ENCODE measurements around the gene TCN2.
"Not testable (repeated sequence)": the region's sequence is repeated elsewhere in the genome, so short reads cannot be mapped to it uniquely, and the experiment has no call there.

The TCN2 gene

DNA sequence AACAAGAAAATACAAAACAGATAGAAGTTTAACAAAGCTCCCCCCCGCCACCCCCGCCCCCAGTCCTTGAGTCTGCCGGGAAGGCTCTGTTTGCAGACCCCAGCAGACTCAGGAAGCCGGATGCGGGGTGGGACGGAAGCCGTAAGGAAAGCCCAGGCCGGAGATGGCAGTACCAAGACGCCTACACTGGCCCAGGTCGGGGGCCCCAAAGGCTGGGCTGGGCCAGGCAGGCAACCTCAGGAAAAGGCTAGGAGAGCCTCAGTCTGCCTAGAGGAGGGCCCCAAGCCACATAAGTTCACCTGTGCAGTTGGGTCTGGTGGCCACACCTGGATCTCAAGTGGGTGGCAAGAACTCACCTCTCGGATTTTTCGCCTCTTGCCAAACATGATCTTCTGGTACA, 28.5 kb upstream of the TCN2 start:
- no peak for DNase-seq

DNA sequence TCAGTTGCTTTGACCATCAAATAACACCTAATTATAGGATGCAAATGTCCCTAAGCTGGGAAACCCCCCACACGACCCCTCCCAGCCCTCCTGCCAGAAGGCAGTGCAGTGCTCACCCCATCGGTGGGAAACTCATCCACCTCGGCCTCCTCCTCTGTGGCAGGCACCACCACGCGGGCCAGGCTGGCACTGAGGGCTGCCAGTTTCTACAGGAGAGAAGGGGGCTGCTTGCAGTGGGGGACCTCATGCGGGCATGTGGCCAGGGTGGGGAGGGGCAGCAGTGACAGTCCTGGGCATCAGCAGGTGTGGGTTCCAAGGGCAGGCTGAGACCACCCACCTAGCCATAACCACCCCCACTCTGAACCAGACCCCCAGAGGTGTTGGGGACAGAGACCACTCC, 26.1 kb upstream of the TCN2 start:
- no peak for DNase-seq

DNA sequence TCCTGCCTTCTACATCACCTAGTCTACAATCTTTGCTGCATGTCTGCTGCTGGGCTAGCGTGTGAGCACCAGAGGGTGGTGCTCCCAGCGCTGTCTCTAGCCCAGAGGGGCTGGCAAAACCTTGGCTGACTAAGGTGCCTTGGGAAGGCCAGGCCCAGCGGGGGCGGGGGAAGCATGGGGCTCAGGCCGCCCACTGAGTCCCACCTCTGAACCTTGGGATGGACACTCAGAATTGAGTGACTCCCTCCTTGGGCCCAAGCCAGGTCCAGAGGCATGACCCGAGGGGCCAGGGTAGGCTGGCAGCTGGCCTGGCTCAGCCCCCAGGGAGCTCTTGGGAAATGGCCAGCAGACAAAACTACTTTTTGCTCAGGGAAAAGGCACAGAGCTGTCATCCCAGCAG, 24.9 kb upstream of the TCN2 start:
- no peak for DNase-seq

DNA sequence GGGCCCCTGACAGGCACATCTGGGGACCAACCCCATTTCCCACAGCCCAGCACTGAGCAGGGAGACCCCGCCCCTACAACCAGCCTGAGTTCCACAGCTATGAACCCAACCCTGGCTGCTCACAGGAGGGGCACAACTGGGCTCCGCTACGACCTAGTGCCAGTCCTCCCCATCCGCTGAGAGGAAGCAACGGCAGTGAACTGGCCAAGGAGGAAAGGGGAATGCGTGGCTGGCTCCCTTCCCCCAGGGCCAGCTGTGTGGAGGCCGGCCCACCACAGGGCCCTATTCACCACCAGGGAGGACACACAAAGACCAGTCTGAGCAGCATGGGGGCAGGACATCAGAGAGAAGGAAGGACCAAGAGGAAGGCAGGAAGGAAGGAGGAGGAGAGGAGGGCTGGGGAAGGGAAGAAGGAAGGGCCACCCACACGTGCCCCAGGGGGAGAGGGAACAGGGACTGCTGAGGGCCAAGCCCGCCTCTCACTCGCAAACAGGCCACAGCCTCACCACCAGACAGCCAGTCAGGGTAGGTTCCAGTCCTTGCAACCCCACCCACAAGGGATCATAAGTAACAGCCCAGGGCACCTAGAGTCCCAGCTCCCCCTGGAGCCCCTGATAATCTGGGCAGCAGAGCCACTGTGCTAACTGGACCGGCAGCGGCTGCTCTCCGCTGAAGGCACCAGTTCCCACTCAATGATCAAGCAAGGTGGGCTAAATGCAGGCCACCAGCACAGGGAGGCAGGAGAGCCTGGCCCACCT, 24.0 kb upstream of the TCN2 start:
- no peak for DNase-seq

DNA sequence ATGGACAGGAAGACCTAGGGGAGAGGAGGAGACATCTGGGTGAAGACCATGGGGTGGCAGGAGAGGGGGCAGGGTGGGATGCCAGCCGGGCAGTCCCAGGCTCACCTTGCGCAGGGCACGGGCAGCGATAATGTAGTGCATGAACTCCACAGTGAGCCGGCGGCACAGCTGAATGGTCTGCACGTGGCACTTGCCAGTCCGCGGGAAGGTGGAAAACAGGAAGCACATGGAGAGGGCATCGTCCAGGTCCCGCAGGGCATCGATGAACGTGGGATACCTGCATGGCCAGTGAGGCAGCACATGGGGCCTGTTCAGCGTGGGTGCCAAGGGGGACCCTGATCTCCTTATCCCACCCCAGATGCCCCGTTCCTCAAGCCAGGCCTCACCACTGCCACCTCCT, 22.5 kb upstream of the TCN2 start:
- no peak for DNase-seq

DNA sequence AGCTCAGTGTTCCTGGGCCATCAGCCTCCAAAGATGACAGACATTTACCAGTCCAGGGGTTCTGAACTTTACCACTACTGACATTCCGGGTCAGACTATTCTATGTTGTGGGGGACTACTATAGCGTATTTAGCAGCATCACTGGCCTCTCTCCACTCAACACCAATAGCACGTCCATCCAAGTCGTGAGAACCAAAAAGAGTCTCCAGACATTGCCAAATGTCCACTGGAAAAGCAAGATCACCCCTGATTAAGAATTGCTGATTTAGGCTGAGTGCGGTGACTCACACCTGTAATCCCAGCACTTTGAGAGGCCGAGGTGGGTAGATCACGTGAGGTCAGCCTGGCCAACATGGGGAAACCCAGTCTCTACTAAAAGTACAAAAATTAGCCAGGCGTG, 20.6 kb upstream of the TCN2 start:
- no peak for DNase-seq

DNA sequence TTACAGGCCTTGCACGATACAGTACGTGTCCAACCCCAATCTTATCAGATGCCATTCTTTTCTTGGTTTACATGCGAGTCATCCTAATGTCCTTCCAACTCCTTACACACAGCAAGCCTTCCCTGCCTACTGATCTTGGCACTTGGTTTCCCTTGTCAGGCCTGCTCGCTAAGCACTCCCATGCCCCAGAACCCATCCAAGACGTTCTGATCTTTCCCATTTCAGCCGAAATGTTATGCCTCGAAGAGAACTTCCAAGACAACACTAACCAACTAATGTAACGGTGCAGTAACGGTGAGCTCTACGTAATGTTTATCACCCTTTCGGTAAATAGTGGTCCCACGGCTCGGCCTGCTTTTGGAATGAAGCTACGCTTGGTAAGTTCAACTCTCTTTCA, 15.8 kb upstream of the TCN2 start:
- DNase-seq, result no peak

DNA sequence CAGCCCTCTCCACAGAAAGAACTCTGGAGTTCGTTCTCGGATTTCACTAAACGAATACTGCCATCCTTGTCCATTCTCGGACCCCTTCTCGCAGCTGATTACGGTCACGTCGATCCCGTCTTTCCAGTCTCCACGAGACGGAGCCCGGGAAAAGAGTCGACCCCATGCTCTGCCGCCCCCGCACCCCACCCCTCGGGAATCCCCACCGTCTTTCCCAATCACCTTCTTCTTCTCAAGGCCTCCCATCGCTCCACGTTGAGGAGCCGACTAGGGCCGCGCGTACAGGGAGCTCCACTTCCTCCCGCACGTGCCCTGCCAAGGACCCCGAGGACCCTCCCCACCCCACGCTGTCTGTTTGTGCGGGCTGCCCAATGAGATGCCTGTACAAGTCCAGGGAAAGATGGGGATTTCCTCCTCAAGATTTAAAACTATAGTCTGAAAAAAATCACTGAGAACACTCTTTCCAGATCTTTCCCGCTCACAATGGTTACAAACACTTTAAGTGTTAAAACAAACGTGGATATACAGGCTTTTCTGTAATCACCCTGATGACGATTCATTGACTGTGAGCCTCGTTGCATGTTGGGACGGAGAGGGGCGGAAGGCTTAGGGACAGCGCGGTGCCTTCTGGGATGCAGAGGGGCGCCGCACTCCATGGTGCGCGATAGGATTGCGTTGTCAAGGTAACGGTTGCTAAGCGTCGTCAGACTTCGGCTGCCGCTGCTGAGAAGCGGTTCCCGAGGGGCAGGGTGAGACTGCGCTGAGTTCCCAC, 15.2 kb upstream of the TCN2 start, which contains the start of gene PES1:
TSS of gene PES1 (minus strand) at position 323 of the 772 bp plus-strand sequence. CDS start at position 246, 77 bp downstream.
- peak; percentile 91 for DNase-seq

DNA sequence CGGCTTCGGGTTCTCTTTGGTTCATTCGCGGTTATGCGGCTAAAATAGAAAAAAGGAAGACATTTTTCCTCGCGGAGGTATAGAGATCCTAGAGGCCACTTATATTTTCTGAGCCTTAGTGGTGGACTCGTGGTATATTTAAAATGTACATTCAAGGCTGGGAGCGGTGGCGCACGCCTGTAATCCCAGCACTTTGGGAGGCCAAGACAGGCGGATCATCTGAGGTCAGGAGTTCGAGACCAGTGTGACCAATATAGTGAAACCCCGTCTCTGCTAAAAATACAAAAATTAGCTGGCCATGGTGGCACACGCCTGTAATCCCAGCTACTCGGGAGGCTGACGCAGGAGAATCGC, 14.6 kb upstream of the TCN2 start:
- not testable (repeated sequence) for DNase-seq

DNA sequence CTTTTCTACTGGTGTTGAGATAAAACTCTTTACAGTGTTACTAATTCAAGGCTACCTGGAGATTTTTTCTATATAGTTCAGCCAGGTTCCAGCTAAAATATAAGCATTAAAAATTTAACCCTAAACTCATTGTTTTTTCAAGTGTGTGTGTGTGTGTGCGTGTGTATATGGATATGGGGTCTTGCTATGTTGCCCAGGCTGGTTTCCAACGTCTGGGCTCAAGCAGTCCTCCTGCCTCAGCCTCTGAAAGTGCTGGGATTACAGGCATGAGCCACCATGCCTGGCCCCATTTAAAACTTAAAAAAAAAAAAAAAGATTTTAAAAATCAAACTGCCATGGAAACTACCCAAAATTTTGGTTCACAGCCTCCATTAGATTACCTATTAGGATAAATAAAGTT, 10.8 kb upstream of the TCN2 start:
- DNase-seq, result no peak

DNA sequence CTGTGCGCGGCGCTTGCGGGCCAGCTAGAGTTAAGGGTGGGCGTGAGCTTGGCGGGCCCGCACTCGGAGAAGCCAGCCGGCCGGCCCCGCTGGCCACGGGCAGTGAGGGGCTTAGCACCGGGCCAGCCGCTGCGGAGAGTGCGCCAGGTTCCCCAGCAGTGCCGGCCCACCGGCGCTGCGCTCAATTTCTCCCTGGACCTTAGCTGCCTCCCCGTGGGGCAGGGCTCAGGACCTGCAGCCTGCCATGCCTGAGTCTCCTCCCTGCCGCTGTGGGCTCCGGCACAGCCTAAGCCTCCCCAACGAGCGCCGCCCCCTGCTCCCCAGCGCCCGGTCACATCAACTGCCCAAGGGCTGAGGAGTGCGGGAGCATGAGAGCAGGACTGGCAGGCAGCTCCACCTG, 10.1 kb upstream of the TCN2 start:
- DNase-seq, result no peak

DNA sequence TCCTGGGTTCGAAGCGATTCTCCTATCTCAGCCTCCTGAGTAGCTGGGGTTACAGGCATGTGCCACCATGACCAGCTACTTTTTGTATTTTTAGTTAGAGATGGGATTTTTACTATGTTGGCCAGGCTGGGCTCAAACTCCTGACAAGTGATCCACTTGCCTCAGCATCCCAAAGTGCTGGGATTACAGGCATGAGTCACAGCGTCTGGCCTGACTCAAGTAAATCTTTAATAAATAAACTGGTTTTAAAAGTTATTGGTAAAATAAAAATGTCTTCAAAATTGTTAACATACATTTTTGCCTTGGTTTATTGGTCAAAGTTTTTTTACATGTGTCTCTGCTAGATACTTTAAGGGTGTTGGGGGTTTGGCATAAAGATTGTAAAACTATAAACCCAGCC, 8.0 kb upstream of the TCN2 start:
- no peak for DNase-seq

DNA sequence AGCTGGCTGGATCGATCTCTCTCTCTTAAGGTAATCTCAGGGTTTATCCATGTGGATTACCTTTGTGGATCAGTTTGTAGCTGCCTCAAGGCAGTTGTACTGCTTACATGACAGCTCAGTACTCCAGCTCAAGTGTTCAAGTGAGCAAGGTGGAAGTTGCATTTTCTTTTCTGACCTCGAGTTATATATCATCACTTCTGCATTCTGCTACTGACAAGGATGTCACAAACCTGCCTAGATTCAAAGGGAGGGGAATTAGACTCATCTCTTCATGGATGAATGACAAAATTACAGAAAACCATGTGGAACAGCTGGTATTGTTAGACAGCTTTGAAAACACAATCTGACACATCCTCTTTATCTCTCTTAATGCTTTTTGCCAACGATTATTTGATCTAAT, 6.1 kb upstream of the TCN2 start:
- DNase-seq, result no peak

DNA sequence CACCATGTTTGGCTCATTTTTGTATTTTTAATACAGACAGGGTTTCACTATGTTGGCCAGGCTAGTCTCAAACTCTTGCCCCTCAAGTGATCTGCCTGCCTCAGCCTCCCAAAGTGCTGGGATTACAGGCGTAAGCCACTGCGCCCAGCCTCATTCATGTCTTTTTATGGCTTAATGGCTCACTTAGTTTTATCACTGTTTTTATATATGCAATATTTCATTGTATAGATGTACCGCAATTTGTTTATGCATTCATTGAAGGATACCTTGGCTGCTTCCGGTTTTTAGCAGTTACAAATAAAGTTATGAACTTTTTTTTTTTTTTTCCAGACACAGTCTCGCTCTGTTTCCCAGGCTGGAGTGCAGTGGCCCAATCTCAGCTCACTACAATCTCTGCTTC, 5.5 kb upstream of the TCN2 start:
- DNase-seq, result no peak

DNA sequence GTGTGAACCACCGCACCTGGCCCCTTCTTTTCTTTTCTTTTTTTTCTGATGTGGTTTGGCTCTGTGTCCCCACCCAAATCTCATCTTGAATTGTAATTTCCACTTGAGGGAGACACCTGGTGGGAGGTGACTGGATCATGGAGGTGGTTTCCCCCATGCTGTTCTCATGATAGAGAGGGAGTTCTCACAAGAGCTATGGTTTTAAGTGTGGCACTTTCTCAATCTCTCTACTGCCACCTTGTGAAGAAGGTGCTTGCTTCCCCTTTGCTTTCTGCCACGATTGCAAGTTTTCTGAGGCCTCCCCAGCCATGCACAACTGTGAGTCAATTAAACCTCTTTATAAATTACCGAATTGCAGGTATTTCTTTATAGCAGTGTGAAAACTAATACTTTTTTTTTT, 4.9 kb upstream of the TCN2 start:
- DNase-seq, result no peak

DNA sequence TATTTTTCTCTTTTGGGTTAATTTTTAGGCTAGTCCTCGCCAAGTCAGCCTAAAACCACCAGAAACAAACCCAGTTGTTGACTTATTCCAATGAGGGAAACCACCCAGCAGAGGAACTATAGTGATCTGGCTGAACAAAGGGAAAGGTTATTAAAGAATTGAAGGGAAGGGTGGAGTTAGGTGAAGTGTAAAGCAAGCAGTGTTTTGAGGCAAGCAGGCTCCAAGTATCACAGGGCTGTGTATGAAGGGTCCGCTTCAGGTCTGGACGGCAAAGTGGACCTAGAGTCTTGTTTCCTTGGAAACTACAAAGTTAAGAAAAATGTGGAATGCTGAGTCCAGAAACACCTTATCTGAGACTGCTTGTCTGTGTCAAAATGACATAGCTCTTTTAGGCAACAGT, 3.2 kb upstream of the TCN2 start:
- no peak for DNase-seq

DNA sequence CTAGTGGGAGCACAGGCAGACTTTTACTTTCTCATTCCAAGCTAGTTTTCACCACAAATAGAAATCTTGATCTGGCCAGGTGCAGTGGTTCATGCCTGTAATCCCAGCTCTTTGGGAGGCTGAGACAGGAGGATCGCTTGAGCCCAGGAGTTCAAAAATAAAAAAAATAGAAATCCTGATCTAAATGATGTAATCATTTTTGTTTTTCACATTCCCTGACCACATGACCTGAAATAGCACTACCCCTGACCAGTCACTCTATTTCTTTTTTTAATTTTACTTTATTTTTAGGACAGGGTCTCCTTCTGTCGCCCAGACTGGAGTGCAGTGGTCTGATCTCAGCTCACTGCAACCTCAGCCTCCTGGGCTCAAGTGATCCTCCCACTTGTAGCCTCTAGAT, 2.3 kb upstream of the TCN2 start:
- no peak for DNase-seq

DNA sequence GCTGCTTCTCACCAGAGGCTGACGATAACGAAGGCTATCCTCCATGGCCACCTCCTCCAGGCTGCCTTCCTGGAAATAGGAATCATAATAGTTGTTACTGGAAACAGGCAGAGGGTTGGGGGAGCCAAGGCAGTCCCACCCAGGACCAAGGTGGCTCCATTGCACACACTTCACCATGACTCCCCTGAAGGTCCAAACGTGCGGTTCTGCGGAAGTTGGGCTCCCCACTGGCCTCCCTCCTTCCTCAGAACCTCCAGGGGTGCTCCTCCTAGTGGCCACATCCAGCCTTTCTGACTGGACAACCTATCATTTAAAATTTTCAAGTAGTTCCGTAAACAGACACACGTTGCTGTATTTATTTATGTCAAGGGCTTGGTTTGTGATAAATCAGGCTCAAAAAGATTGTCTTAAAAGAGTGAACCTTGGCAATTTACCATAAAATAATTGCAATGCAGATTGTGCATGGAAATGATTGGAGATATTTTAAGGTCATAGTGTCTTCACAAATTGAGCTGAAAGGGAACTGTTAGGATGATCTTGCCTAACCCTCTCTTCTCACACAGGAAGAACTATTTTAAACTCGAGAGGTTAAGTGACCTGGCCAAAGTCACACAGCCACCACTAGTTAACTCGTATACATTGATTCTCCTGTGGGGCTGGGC, 1.4 kb upstream of the TCN2 start:
- no peak for DNase-seq

DNA sequence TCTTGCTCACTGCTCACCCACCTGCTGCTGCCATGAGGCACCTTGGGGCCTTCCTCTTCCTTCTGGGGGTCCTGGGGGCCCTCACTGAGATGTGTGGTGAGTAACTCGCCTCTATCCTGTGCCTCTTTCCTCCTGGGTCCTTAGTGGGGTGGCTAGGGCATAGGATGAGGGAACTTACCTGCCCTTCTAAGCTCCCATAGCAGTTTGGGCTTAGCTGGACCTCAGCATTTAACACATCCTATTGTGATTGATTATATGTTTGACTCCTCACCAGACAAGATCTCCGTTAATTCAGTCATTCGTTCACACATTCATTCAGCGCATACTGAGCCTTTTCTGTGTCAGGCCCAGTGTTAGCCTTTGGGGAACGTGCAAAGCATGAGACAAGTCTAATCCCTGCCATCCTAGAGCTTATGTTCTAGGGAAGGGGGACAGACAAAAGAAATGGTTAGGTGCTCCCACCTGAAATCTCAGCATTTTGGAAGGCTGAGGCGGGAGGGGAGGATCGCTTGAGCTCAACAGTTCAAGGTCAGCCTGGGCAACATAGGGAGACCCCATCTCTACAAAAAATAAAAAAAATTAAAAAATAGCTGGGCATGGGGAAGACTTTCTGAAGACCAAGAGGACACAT, 441 bp downstream of the TCN2 start:
- DNase-seq, result no peak

DNA sequence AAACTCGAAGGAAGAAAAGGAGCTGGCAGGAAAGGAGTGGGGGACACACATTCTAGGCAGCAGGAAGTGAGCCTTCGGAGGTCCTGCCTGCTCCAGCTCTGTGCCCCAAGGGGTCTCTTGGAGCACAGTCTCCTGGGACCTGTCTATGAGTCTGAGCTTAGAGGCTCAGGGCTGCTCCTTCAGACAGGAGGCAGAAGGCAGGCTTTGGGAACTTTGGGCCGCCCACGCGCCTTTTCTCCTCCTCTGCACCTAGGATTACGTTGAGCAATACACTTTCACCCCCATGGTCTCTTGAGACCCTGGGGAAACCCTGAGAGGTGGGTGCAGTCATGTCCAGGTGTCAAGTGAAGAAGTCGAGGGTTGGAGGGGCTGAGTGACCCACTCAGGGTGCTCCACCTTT, 965 bp downstream of the TCN2 start:
- DNase-seq, result no peak

DNA sequence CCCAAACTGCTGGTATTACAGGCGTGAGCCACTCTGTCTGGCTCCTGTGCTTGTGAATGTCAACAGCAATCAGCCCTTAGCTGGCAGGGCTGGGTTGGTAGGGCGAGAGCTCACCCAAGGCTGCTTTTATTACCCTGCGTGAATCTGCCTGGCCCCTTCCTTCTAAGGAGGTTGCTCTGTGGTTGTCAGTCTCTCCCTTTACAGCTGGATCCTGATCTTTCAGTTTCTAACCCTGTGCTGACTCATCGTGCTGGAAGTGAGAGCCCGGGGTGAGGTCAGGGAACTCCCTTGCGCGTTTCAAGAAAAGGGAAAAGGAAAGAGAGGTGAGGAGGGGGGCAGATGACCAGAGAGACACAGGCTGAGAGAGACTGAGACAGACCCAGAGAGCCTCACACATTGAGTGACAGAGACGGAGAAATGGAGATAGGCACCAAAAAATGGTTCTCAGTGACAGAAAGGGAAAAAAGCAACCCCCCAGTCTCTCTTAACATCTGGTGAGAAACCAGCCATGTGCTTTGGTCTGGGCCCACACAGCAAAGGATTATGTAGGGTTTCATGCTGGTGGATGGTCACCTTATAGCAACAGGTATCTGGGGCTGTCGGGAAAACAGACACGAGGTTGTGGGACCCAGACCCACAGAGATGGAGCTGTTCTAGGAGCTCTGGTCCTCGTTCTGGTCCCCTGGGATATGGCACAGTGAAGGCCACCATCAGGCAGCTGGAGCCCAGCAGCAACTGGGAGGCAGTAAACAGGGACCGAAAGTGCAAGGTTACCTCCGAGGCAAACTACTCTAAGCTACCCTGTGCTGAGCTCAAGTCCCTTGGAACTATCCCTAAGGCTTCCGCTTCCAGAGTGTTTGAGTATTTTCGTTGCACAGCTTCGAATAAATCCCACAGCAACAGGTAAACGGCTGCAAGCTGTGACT, 2.5 kb downstream of the TCN2 start:
- DNase-seq, result peak; percentile 34

DNA sequence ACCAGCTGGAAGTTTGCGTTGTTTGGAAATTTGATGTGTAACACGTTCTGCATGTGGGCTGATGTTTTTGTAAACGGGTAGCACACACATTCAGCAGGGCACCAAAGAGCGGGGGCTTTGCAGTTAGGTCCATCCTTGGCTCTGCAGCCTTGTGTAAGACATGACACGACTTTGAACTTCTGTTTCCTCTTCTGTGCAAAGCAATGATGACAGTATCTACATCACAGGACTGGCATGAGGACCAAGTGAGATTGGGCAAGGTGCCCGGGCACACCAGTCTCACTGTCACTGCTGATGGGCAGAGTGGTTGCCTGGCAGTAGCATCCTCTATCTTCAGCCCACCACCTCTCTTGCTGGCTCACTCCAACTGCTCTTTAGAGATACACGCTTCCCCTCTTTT, 3.3 kb downstream of the TCN2 start:
- no peak for DNase-seq

DNA sequence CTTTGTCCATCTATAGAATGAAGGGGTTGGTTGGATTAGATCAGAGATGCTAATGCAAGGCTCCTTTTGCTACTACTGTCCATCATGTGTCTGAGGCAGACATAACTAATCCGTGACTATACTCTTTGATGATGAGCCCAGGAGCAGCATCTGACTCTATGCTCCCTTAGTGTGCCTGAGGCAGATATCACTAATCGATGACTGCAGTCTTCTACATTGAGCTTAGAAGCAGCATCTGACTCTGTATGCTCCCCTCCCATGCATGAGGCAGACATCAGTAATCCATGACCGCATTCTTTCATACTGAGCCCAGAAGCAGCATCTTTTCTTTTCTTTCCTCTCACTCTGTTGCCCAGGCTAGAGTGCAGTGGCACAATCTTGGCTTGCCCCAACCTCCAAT, 4.2 kb downstream of the TCN2 start:
- no peak for DNase-seq

Data from T1000 (cell line).